ENCODE measurements around the gene MTHFD2. TPM values are rescaled to one million over a fixed set of nuclear protein-coding genes. Genes with fewer than 3 reads are reported as not detected.

MTHFD2 gene
- total RNA-seq, 1 donor from 2014 or later: 365 TPM

DNA sequence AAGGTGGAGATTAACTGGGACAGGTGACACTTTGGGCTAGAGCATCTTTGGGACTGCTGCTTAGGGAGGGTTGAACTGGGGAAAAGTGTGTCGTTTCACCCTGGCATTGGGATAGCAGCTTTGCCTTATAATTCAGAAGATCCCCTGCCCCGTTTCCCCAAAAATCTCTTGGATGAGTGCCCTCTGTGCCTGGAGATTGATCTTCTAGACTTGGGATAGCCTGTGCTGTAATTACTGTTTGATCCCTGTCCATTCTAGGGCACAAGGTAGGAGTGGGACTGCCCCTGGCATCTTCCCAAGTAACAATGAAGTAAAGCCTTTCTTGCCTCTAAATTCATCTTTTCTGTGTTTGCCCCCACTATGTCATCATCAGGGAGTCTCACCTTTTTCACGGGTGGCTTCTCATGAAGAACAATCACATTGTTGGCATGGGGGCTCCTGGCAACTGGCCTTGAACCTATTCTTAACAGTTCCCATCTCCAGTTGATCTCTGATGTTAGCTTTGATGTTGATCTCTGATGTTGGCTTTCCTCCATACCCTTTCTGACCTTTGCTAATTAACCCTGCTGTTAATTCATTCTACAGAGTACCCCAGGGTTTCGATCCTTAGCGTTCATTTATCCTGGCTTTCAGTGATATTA is 21.6 kb downstream of the MTHFD2 start:
- Histone ChIP-seq H3K36me3 (ENCODE audit: insufficient read depth, low read length) (peaks cover 17% of the 10 kb centered on the region), H3K27me3 (ENCODE audit: insufficient read depth, low read length) (no peaks in the 10 kb centered on the region), H3K79me2 (ENCODE audit: insufficient read depth, low read length) (no peaks in the 10 kb centered on the region), H3K27ac (ENCODE audit: low read depth, low read length) (no peak overlapping the region), H3K9me3 (ENCODE audit: insufficient read depth, low read depth, low read length) (no peaks in the 10 kb centered on the region), H4K20me1 (ENCODE audit: insufficient read depth, low read length) (peaks cover 20% of the 10 kb centered on the region), H3K4me1 (ENCODE audit: insufficient read depth, low read length) (no peaks in the 10 kb centered on the region), H3K9ac (ENCODE audit: low read length) (no peak overlapping the region), H3K4me2 (ENCODE audit: low read length) (no peak overlapping the region), H3K4me3 (ENCODE audit: insufficient read depth, low read depth, low read length) (no peak overlapping the region), H2AFZ (ENCODE audit: low read depth, low read length) (no peak overlapping the region)
- Mint-ChIP-seq H3K36me3 (ENCODE audit: low read depth, unreplicated experiment) (peaks cover 39% of the 10 kb centered on the region), H3K27me3 (ENCODE audit: low read depth, unreplicated experiment) (no peaks in the 10 kb centered on the region), H3K4me1 (ENCODE audit: low read depth, unreplicated experiment) (peaks cover 3% of the 10 kb centered on the region), H3K9me3 (ENCODE audit: unreplicated experiment) (no peaks in the 10 kb centered on the region), H3K27ac (ENCODE audit: unreplicated experiment) (no peak overlapping the region), H3K4me3 (ENCODE audit: unreplicated experiment) (no peak overlapping the region)
- TF ChIP-seq, protein P1, sequence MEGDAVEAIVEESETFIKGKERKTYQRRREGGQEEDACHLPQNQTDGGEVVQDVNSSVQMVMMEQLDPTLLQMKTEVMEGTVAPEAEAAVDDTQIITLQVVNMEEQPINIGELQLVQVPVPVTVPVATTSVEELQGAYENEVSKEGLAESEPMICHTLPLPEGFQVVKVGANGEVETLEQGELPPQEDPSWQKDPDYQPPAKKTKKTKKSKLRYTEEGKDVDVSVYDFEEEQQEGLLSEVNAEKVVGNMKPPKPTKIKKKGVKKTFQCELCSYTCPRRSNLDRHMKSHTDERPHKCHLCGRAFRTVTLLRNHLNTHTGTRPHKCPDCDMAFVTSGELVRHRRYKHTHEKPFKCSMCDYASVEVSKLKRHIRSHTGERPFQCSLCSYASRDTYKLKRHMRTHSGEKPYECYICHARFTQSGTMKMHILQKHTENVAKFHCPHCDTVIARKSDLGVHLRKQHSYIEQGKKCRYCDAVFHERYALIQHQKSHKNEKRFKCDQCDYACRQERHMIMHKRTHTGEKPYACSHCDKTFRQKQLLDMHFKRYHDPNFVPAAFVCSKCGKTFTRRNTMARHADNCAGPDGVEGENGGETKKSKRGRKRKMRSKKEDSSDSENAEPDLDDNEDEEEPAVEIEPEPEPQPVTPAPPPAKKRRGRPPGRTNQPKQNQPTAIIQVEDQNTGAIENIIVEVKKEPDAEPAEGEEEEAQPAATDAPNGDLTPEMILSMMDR (IDR thresholded peaks at IDR 0.05; ENCODE audit: insufficient read depth, low read depth, low read length): no peak
- no peak for TF ChIP-seq EZH2 (IDR thresholded peaks at IDR 0.05; ENCODE audit: insufficient read depth, low read length)
- DNase-seq (ENCODE audit: low read depth) (no peak), FAIRE-seq (no peak)

DNA sequence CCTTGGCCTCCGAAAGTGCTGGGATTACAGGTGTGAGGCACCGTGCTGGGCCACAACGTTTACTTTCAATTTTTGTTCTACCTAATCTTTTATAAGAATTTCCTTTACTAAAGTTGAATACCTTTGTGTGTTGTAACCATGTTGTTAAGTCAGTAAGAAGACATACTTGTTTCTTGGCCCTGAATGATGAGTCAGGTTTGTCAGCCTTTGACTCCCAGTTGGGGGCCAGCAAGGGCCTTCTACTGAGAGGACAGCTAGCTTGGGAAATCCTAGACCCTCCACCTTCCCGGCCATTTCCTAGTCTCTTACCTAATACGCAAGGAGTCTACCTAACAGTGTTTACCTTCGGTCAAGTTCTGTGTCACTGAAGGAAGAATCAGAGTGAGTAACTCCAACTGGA is 22.7 kb downstream of the MTHFD2 start:
- FAIRE-seq: no peak
- H3K4me2 ChIP-seq (ENCODE audit: low read length): no peak overlapping the region
- H3K9me3 Mint-ChIP-seq (ENCODE audit: unreplicated experiment): no peaks in the 10 kb centered on the region
- H3K27me3 Mint-ChIP-seq (ENCODE audit: low read depth, unreplicated experiment): no peaks in the 10 kb centered on the region
- no peaks in the 10 kb centered on the region for H3K27me3 ChIP-seq (ENCODE audit: insufficient read depth, low read length)
- peaks cover 7% of the 10 kb centered on the region for H3K4me1 Mint-ChIP-seq (ENCODE audit: low read depth, unreplicated experiment)
- H3K36me3 ChIP-seq (ENCODE audit: insufficient read depth, low read length): peaks cover 11% of the 10 kb centered on the region
- H3K27ac Mint-ChIP-seq (ENCODE audit: unreplicated experiment): no peak overlapping the region
- H3K9ac ChIP-seq (ENCODE audit: low read length): no peak overlapping the region
- peaks cover 36% of the 10 kb centered on the region for H3K36me3 Mint-ChIP-seq (ENCODE audit: low read depth, unreplicated experiment)
- no peak overlapping the region for H2AFZ ChIP-seq (ENCODE audit: low read depth, low read length)
- H3K79me2 ChIP-seq (ENCODE audit: insufficient read depth, low read length): no peaks in the 10 kb centered on the region
- H3K27ac ChIP-seq (ENCODE audit: low read depth, low read length): no peak overlapping the region
- H3K4me3 ChIP-seq (ENCODE audit: insufficient read depth, low read depth, low read length): no peak overlapping the region
- no peak for DNase-seq (ENCODE audit: low read depth)
- no peaks in the 10 kb centered on the region for H3K9me3 ChIP-seq (ENCODE audit: insufficient read depth, low read depth, low read length)
- H4K20me1 ChIP-seq (ENCODE audit: insufficient read depth, low read length): peaks cover 20% of the 10 kb centered on the region
- no peaks in the 10 kb centered on the region for H3K4me1 ChIP-seq (ENCODE audit: insufficient read depth, low read length)
- no peak overlapping the region for H3K4me3 Mint-ChIP-seq (ENCODE audit: unreplicated experiment)
- no peak for TF ChIP-seq EZH2 (IDR thresholded peaks at IDR 0.05; ENCODE audit: insufficient read depth, low read length)
- TF ChIP-seq, protein P1 (IDR thresholded peaks at IDR 0.05; ENCODE audit: insufficient read depth, low read depth, low read length): no peak

DNA sequence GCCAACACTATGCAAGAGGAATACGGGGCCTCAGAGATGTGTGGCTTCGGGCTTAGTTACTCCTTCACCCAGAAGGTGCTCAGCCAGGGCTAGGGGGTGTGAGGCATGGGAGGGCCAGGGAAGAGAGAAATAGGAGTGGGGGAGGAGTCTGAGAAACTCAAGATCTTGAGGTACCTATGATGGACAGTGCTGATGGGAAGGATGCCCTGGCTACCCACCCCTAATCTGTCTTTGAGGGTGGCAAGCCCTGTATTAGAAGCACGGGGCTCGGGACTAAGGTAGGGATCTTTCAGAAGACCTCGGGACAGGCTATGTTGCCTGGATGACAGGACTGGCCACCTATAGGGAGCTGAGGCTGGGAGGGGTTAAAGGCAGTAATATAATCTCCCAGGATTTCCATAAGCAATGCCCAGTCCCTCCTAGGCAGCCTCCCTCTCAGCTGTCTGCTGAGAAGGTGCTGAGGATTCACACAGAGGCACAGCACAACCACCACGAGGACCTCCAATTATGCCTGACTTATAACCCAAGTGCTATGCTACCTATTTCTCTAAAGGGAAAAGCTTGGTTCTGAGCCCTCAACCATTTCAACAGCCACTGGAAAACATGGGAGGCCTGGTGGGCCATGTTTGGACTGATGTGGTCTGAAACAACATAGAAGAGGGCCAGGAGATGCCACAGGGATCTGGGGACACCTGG is 23.3 kb downstream of the MTHFD2 start:
- Histone ChIP-seq H4K20me1 (ENCODE audit: insufficient read depth, low read length) (peaks cover 17% of the 10 kb centered on the region), H3K4me3 (ENCODE audit: insufficient read depth, low read depth, low read length) (no peak overlapping the region), H3K4me1 (ENCODE audit: insufficient read depth, low read length) (no peaks in the 10 kb centered on the region), H2AFZ (ENCODE audit: low read depth, low read length) (no peak overlapping the region), H3K9ac (ENCODE audit: low read length) (no peak overlapping the region), H3K27ac (ENCODE audit: low read depth, low read length) (no peak overlapping the region), H3K79me2 (ENCODE audit: insufficient read depth, low read length) (no peaks in the 10 kb centered on the region), H3K36me3 (ENCODE audit: insufficient read depth, low read length) (peaks cover 10% of the 10 kb centered on the region), H3K27me3 (ENCODE audit: insufficient read depth, low read length) (no peaks in the 10 kb centered on the region), H3K9me3 (ENCODE audit: insufficient read depth, low read depth, low read length) (no peaks in the 10 kb centered on the region), H3K4me2 (ENCODE audit: low read length) (no peak overlapping the region)
- Mint-ChIP-seq H3K9me3 (ENCODE audit: unreplicated experiment) (no peaks in the 10 kb centered on the region), H3K27ac (ENCODE audit: unreplicated experiment) (no peak overlapping the region), H3K4me1 (ENCODE audit: low read depth, unreplicated experiment) (peaks cover 12% of the 10 kb centered on the region), H3K27me3 (ENCODE audit: low read depth, unreplicated experiment) (no peaks in the 10 kb centered on the region), H3K36me3 (ENCODE audit: low read depth, unreplicated experiment) (peaks cover 34% of the 10 kb centered on the region), H3K4me3 (ENCODE audit: unreplicated experiment) (no peak overlapping the region)
- FAIRE-seq (no peak), DNase-seq (ENCODE audit: low read depth) (no peak)
- TF ChIP-seq, protein P1 (IDR thresholded peaks at IDR 0.05; ENCODE audit: insufficient read depth, low read depth, low read length): no peak
- no peak for TF ChIP-seq EZH2 (IDR thresholded peaks at IDR 0.05; ENCODE audit: insufficient read depth, low read length)

Measured in astrocyte (in vitro differentiated cells and primary cell).